Caco-2 (cell line): ENCODE results near the gene OAF. TPM values are rescaled to one million over a fixed set of nuclear protein-coding genes. Genes with fewer than 3 reads are reported as not detected.
A peak's percentile ranks its signal among the peaks of the same experiment; 100 is the strongest.

Experiments used
- BruUV-seq: library from RNA; stranded (reverse); fragments of 400-500 nt; replicated peaks from 2 replicates; lab custom pipeline; 2021; lab: Mats Ljungman, UMichigan
- CTCF ChIA-PET: fragments of 300-600 bp; sonication (Branson Sonifier 250); formaldehyde crosslinking; loops from one replicate; lab custom pipeline; 2022; ENCODE audit warnings: antibody characterized with exemption; lab: Charles Lee
- POLR2A ChIA-PET: fragments of 300-600 bp; sonication (Branson Sonifier 250); formaldehyde crosslinking; loops from one replicate; lab custom pipeline; 2022; ENCODE audit warnings: antibody characterized with exemption; lab: Charles Lee
- DNase-seq, 2 experiments: peaks; one replicate each; pipeline versions ENCODE4 v3.0.0 to v3.0.0-alpha.2; 2020 to 2022
- H3K27me3 ChIP-seq: replicated peaks from 2 replicates; pipeline ENCODE4 v1.6.0; 2011; ENCODE audit warnings: low read length; ENCODE audit not compliant: control insufficient read depth, insufficient read depth
- H3K36me3 ChIP-seq: 2 replicates; pipeline ENCODE4 v1.5.1; 2011; ENCODE audit warnings: low read length; ENCODE audit not compliant: control insufficient read depth, insufficient read depth
- H3K4me1 ChIP-seq: fragments of 250-450 bp; sonication (Bioruptor Pico); 2 replicates; pipeline ENCODE4 v1.5.1; 2020; ENCODE audit warnings: mild to moderate bottlenecking
- H3K4me3 ChIP-seq: 2 replicates; pipeline ENCODE4 v1.5.1; 2011; ENCODE audit warnings: low read depth, mild to moderate bottlenecking, control low read depth, low read length
- H3K9me3 ChIP-seq: fragments of 250-450 bp; sonication (Bioruptor Pico); 2 replicates; pipeline ENCODE4 v1.5.1; 2020; ENCODE audit warnings: mild to moderate bottlenecking, moderate library complexity
- H3K27ac Mint-ChIP-seq: one replicate; pipeline ENCODE4 v1.8.0; 2022; ENCODE audit warnings: mixed read lengths; ENCODE audit not compliant: unreplicated experiment
- H3K27me3 Mint-ChIP-seq: one replicate; pipeline ENCODE4 v1.8.0; 2022; ENCODE audit warnings: mixed read lengths; ENCODE audit not compliant: insufficient read depth, unreplicated experiment
- H3K36me3 Mint-ChIP-seq: one replicate; pipeline ENCODE4 v1.8.0; 2022; ENCODE audit warnings: mild to moderate bottlenecking, mixed read lengths; ENCODE audit not compliant: insufficient read depth, unreplicated experiment
- H3K4me1 Mint-ChIP-seq: one replicate; pipeline ENCODE4 v1.8.0; 2022; ENCODE audit warnings: low read depth, mixed read lengths; ENCODE audit not compliant: unreplicated experiment
- H3K4me3 Mint-ChIP-seq: one replicate; pipeline ENCODE4 v1.8.0; 2022; ENCODE audit warnings: mild to moderate bottlenecking, moderate library complexity, mixed read lengths; ENCODE audit not compliant: unreplicated experiment
- H3K9me3 Mint-ChIP-seq: one replicate; pipeline ENCODE4 v1.8.0; 2022; ENCODE audit warnings: mixed read lengths; ENCODE audit not compliant: unreplicated experiment
- intact Hi-C: fragments of 100-400 bp; cut with micrococcal nuclease; formaldehyde crosslinking; loops from one replicate; pipeline ENCODE4 v1.10.0; 2022; ENCODE audit not compliant: unreplicated experiment
- total RNA-seq: library from RNA; stranded (reverse); gene quantifications from 2 replicates; pipeline ENCODE4 v1.2.3, GENCODE V29; 2022
- TF ChIP-seq, protein P1 (sequence below), 2 experiments: fragments of 200-600 bp in 1 of 2; IDR thresholded peaks; 1 replicate in 1 of 2; 2 replicates in 1 of 2; pipeline versions ENCODE4 v1.5.1 to v1.8.0; 2011 to 2022; ENCODE audit warnings: antibody characterized with exemption in 1 of 2, control low read depth in 1 of 2, inconsistent platforms in 1 of 2, low read depth in 1 of 2, low read length in 1 of 2, mild to moderate bottlenecking in 1 of 2, moderate library complexity in 1 of 2; ENCODE audit not compliant: insufficient read depth in 1 of 2, severe bottlenecking in 1 of 2, unreplicated experiment in 1 of 2

Gene OAF
- total RNA-seq, 1 experiment from 2014 or later = 31.3 TPM

GRCh38 chr11:120235024-120235628 is 24.3 kb downstream of the OAF start:
- no peaks in the 10 kb centered on the region for H3K4me1 Mint-ChIP-seq
- H3K27me3 ChIP-seq = peaks cover 5% of the 10 kb centered on the region
- peaks cover 12% of the 10 kb centered on the region for H3K27me3 Mint-ChIP-seq
- no peak overlapping the region for H3K27ac Mint-ChIP-seq
- H3K4me1 ChIP-seq = peaks cover 3% of the 10 kb centered on the region
- H3K4me3 ChIP-seq = no peak overlapping the region
- H3K9me3 Mint-ChIP-seq = no peaks in the 10 kb centered on the region
- H3K36me3 ChIP-seq = no peaks in the 10 kb centered on the region
- CTCF ChIA-PET = interaction anchor here (0.6 to 12.8 kb wide), 4 partner anchors 14 to 1231 kb away, joined by 3 to 246 read pairs (median 6); no protein-coding TSS in a partner anchor
- no peaks in the 10 kb centered on the region for H3K9me3 ChIP-seq
- intact Hi-C loops = loop anchor here (1.0 kb wide), 1 partner anchor 65 kb away; no protein-coding TSS in a partner anchor
- DNase-seq = peak; percentile 89 to 93
- no TSS peak for BruUV-seq
- POLR2A ChIA-PET = no interaction called here
- TF ChIP-seq, protein P1, sequence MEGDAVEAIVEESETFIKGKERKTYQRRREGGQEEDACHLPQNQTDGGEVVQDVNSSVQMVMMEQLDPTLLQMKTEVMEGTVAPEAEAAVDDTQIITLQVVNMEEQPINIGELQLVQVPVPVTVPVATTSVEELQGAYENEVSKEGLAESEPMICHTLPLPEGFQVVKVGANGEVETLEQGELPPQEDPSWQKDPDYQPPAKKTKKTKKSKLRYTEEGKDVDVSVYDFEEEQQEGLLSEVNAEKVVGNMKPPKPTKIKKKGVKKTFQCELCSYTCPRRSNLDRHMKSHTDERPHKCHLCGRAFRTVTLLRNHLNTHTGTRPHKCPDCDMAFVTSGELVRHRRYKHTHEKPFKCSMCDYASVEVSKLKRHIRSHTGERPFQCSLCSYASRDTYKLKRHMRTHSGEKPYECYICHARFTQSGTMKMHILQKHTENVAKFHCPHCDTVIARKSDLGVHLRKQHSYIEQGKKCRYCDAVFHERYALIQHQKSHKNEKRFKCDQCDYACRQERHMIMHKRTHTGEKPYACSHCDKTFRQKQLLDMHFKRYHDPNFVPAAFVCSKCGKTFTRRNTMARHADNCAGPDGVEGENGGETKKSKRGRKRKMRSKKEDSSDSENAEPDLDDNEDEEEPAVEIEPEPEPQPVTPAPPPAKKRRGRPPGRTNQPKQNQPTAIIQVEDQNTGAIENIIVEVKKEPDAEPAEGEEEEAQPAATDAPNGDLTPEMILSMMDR (IDR thresholded peaks at IDR 0.05; ENCODE audit: insufficient read depth in 1 of 2, low read depth in 1 of 2, low read length in 1 of 2, severe bottlenecking in 1 of 2, unreplicated experiment in 1 of 2) = peak; percentile 97 to 99
- no peak overlapping the region for H3K4me3 Mint-ChIP-seq
- peaks cover 11% of the 10 kb centered on the region for H3K36me3 Mint-ChIP-seq

- Histone ChIP-seq H3K4me3 (no peak overlapping the region), H3K27me3 (peaks cover 9% of the 10 kb centered on the region), H3K4me1 (peaks cover 6% of the 10 kb centered on the region), H3K36me3 (no peaks in the 10 kb centered on the region), H3K9me3 (no peaks in the 10 kb centered on the region)
- BruUV-seq = TSS peak; percentile 99
- Mint-ChIP-seq H3K9me3 (no peaks in the 10 kb centered on the region), H3K4me1 (no peaks in the 10 kb centered on the region), H3K27me3 (peaks cover 21% of the 10 kb centered on the region), H3K4me3 (no peak overlapping the region), H3K27ac (peak overlapping the region; percentile 88), H3K36me3 (peaks cover 11% of the 10 kb centered on the region)
- DNase-seq = peak; percentile 36 to 77
- CTCF ChIA-PET = interaction anchor here (0.6 to 12.8 kb wide), 5 partner anchors 12 to 312 kb away, joined by 3 to 246 read pairs (median 4); no protein-coding TSS in a partner anchor
- TF ChIP-seq, protein P1 (IDR thresholded peaks at IDR 0.05; ENCODE audit: insufficient read depth in 1 of 2, low read depth in 1 of 2, low read length in 1 of 2, severe bottlenecking in 1 of 2, unreplicated experiment in 1 of 2) = no peak
- intact Hi-C loops = no loop called here
- POLR2A ChIA-PET = interaction anchor here (0.5 to 1.1 kb wide), 5 partner anchors 44 to 90 kb away, joined by 3 to 4 read pairs (median 3); no protein-coding TSS in a partner anchor
These were observed 25.6 kb downstream of the OAF start for GRCh38 chr11:120236169-120237107.

DNA sequence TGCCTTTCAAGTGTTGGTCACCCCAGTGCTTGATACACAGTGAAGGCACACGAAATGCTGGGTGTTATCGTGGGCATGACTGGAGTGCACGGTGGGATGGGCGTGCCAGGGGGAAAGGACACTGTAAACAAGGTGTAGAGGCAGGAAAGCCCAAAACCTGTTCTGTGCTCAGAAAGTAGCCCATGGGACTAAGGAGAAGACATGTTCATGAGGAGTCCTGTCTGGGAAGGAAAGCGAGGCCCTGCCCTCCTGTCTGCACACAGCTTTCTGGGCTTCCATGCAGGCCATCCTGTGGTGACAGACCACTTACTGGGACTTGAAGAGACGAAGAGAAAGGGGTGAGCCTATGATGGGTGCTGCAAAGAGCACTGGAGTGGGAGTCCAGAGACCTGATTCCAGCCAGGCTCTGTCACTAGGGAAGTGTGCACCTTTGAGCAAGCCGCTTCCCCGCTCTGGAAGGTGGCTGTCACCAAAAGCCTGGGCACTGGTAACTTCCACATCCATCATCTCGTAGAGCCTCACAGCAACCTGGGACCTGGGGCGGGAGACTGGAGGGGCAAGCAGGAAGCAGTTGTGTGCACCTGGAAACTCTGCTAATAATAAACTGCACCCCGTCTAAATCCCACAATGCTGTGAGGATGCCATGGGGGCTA is 28.3 kb downstream of the OAF start:
- H3K4me3 ChIP-seq = no peak overlapping the region
- ChIA-PET CTCF (interaction anchor here (12.8 kb wide), 1 partner anchor 63 kb away, joined by 246 read pairs; no protein-coding TSS in a partner anchor), POLR2A (no interaction called here)
- H3K36me3 ChIP-seq = no peaks in the 10 kb centered on the region
- no peaks in the 10 kb centered on the region for H3K9me3 Mint-ChIP-seq
- H3K27me3 Mint-ChIP-seq = peaks cover 33% of the 10 kb centered on the region
- no peaks in the 10 kb centered on the region for H3K9me3 ChIP-seq
- BruUV-seq = no TSS peak
- H3K4me1 ChIP-seq = peaks cover 6% of the 10 kb centered on the region
- peaks cover 11% of the 10 kb centered on the region for H3K36me3 Mint-ChIP-seq
- H3K4me1 Mint-ChIP-seq = no peaks in the 10 kb centered on the region
- DNase-seq = no peak
- intact Hi-C loops = no loop called here
- peak overlapping the region; percentile 14 for H3K4me3 Mint-ChIP-seq
- peaks cover 10% of the 10 kb centered on the region for H3K27me3 ChIP-seq
- no peak overlapping the region for H3K27ac Mint-ChIP-seq
- TF ChIP-seq, protein P1 (IDR thresholded peaks at IDR 0.05; ENCODE audit: insufficient read depth in 1 of 2, low read depth in 1 of 2, low read length in 1 of 2, severe bottlenecking in 1 of 2, unreplicated experiment in 1 of 2) = no peak
